NT2/D1 (cell line): ENCODE measurements around the gene ACTG2.

Experiments used
- DNase-seq: peaks from one replicate; pipeline ENCODE4 v3.0.0-alpha.2; 2011; ENCODE audit warnings: low read depth, low spot score
- H3K27me3 ChIP-seq: 2 replicates; pipeline ENCODE4 v1.6.0; 2011; ENCODE audit warnings: mild to moderate bottlenecking; ENCODE audit not compliant: insufficient read length, insufficient read depth
- H3K36me3 ChIP-seq: 2 replicates; pipeline ENCODE4 v1.6.1; 2011; ENCODE audit warnings: mild to moderate bottlenecking, low read length, mixed read lengths; ENCODE audit not compliant: insufficient read depth, insufficient read length
- H3K4me1 ChIP-seq: 2 replicates; pipeline ENCODE4 v1.5.1; 2011; ENCODE audit not compliant: insufficient read depth, insufficient read length
- H3K4me3 ChIP-seq: 2 replicates; pipeline ENCODE4 v1.5.1; 2011; ENCODE audit warnings: low read depth; ENCODE audit not compliant: insufficient read length
- H3K9ac ChIP-seq: 2 replicates; pipeline ENCODE4 v1.6.0; 2011; ENCODE audit warnings: low read depth; ENCODE audit not compliant: insufficient read length
- H3K9me3 ChIP-seq: 2 replicates; pipeline ENCODE4 v1.5.1; 2011; ENCODE audit warnings: mild to moderate bottlenecking, low read length; ENCODE audit not compliant: insufficient read depth
- SUZ12 ChIP-seq: IDR thresholded peaks from 2 replicates; pipeline ENCODE4 v1.6.1; 2011; ENCODE audit not compliant: insufficient read length, insufficient read depth; ENCODE audit errors: extremely low read depth
- YY1 ChIP-seq: IDR thresholded peaks from 2 replicates; pipeline ENCODE4 v1.6.1; 2011; ENCODE audit not compliant: insufficient read length, insufficient read depth
- ZNF274 ChIP-seq: IDR thresholded peaks from 2 replicates; pipeline ENCODE4 v1.6.1; 2011; ENCODE audit warnings: mild to moderate bottlenecking, low read depth, low read length

ACTG2 gene

GRCh38 chr2:73952499-73953446 lies 60.0 kb downstream of the ACTG2 start:
- H3K4me1 ChIP-seq, result no peaks in the 10 kb centered on the region
- TF ChIP-seq SUZ12, result no peak
- no peak for TF ChIP-seq ZNF274
- no peak for TF ChIP-seq YY1
- H3K36me3 ChIP-seq, result peaks cover 88% of the 10 kb centered on the region
- no peaks in the 10 kb centered on the region for H3K27me3 ChIP-seq
- H3K9ac ChIP-seq, result no peak overlapping the region
- no peak for DNase-seq
- no peak overlapping the region for H3K4me3 ChIP-seq
- no peaks in the 10 kb centered on the region for H3K9me3 ChIP-seq

DNA sequence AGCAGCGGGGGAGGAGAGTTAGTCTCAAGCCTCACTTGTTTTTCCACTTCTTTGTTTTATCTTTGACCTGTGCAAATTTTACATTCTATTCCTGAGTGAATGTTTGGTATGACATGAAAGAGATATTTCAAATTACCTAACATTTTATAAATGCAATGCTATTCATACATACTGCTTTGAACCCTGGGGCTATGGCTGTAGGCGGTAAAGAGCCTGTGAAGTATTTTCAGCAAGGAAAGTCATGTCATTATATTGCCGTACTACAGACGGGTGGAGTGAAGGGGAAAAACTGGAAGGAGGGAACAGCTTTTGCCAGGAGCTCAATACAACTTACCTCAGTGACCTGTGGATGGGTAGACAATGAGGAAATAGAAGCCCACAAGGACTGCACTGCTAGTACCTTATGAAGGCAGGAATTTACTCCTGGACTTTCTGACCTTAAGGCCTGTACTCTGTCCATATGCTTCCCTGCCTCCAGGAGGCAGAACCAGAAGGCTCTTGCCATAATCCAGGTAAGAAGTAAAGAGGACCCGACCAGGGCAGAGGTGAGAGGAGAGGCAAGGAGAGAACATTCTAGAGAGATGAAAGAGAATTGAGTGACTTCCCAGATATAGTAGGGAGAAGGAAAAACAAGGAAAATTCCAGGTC lies 63.5 kb downstream of the ACTG2 start:
- Histone ChIP-seq H3K4me3 (no peak overlapping the region), H3K9me3 (no peaks in the 10 kb centered on the region), H3K9ac (no peak overlapping the region), H3K36me3 (peaks cover 78% of the 10 kb centered on the region), H3K4me1 (no peaks in the 10 kb centered on the region), H3K27me3 (no peaks in the 10 kb centered on the region)
- TF ChIP-seq ZNF274, result no peak
- no peak for TF ChIP-seq YY1
- no peak for TF ChIP-seq SUZ12
- DNase-seq, result no peak

DNA sequence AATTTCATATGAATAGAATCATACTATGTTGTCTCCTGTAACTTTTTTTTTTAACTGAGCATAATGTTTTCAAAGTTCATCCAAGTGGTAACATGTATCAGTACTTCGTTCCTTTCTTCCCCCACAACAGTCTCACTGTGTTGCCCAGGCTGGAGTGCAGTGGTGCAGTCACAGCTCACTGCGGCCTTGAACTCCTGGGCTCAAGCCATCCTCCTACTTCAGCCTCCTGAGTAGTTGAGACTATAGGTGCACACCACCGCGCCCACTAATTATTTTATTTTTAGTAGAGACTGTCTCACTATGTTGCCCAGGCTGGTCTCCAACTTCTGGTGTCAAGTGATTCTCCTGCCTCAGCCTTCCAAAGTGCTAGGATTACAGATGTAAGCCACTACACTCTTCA lies 68.5 kb downstream of the ACTG2 start:
- H3K36me3 ChIP-seq, result peaks cover 34% of the 10 kb centered on the region
- DNase-seq, result no peak
- H3K4me3 ChIP-seq, result no peak overlapping the region
- H3K27me3 ChIP-seq, result no peaks in the 10 kb centered on the region
- no peak for TF ChIP-seq SUZ12
- no peak for TF ChIP-seq ZNF274
- no peak for TF ChIP-seq YY1
- H3K9ac ChIP-seq, result no peak overlapping the region
- H3K9me3 ChIP-seq, result no peaks in the 10 kb centered on the region
- no peaks in the 10 kb centered on the region for H3K4me1 ChIP-seq

GRCh38 chr2:73961823-73962615 lies 69.2 kb downstream of the ACTG2 start:
- H3K9ac ChIP-seq, result no peak overlapping the region
- no peaks in the 10 kb centered on the region for H3K9me3 ChIP-seq
- TF ChIP-seq ZNF274 (no peak), SUZ12 (no peak), YY1 (no peak)
- no peak for DNase-seq
- no peaks in the 10 kb centered on the region for H3K4me1 ChIP-seq
- no peaks in the 10 kb centered on the region for H3K27me3 ChIP-seq
- no peak overlapping the region for H3K4me3 ChIP-seq
- peaks cover 26% of the 10 kb centered on the region for H3K36me3 ChIP-seq

DNA sequence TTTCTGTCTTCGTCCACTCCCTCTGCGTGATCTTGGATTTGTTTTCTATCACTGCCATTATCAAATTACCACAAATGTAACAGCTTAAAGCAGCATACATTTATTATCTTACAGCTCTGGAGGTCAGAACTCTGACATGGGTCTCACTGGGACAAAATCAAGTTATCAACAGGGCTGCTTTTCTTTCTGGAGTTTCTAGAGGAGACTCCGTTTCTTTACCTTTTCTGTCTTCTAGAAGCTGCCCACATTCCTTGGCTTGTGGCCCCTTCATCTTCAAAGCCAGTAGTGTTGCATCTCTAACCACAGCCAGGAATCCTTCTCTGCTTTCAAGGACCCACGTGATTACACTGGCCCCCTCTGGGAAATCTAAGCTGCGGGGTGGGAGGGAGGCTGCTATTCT lies 70.0 kb downstream of the ACTG2 start:
- Histone ChIP-seq H3K9ac (no peak overlapping the region), H3K9me3 (no peaks in the 10 kb centered on the region), H3K4me1 (no peaks in the 10 kb centered on the region), H3K4me3 (no peak overlapping the region), H3K36me3 (peaks cover 20% of the 10 kb centered on the region), H3K27me3 (no peaks in the 10 kb centered on the region)
- no peak for DNase-seq
- TF ChIP-seq SUZ12, result no peak
- no peak for TF ChIP-seq YY1
- TF ChIP-seq ZNF274, result no peak

DNA sequence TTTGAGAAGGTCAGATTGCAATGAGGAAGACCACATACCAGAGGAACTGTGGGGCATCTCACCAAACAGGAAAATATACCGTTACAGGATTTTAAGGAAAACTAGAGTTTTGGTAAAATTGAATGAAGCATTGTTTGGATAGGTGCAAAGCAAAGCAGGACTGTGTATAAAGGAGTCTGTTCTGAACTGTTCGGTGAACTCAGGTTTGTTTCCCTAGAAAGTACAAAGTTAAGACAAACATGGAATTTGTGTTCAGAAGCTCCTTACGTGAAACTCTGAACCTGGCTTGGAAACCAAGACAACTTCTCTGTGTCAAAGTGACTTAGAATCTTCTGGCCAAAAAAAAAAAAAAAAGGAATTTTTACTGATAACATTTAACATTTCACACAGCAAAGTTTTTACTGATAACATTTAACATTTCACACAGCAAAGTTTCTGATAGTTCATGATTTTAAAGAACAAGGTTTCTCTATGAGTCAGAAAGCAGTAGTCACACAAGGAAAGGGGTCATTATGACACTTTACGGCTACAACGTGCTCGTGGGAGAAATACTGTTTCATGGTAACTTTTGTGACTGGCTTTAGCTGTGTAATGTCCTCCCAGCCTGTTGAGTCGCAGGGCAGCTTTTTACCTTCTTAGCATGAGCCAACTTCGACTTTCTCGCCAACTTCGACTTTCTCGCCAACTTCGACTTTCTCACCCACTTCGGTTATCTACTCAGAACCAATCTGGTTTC lies 70.7 kb downstream of the ACTG2 start:
- Histone ChIP-seq H3K4me1 (peaks cover 2% of the 10 kb centered on the region), H3K9ac (no peak overlapping the region), H3K4me3 (no peak overlapping the region), H3K36me3 (peaks cover 12% of the 10 kb centered on the region), H3K9me3 (no peaks in the 10 kb centered on the region), H3K27me3 (no peaks in the 10 kb centered on the region)
- TF ChIP-seq ZNF274 (no peak), SUZ12 (no peak)
- no peak for DNase-seq
